GM23338 (cell line): ENCODE data around the gene LONRF2. TPM values are rescaled to one million over a fixed set of nuclear protein-coding genes. Genes with fewer than 3 reads are reported as not detected.

ENCODE experiments used
- ATAC-seq: fragments of 200-7000 bp; cut with Tn5 transposase; 3 replicates; pipeline ENCODE4 v1.9.1; 2020
- DNase-seq: peaks from one replicate; pipeline ENCODE4 v3.0.0-alpha.2; 2015; ENCODE audit warnings: low spot score
- H2AFZ ChIP-seq: fragments of 200-600 bp; sonication (generic); 2 replicates; pipeline ENCODE4 v1.8.0; 2016; ENCODE audit warnings: antibody characterized with exemption, mild to moderate bottlenecking, moderate library complexity
- H3F3A ChIP-seq: fragments of 200-600 bp; sonication (generic); replicated peaks from 2 replicates; pipeline ENCODE4 v1.8.0; 2017; ENCODE audit warnings: antibody characterized with exemption, mixed run types, low read depth
- H3K27ac ChIP-seq: fragments of 200-600 bp; sonication (generic); 2 replicates; pipeline ENCODE4 v1.6.1; 2016; ENCODE audit warnings: low read depth
- H3K27me3 ChIP-seq: fragments of 200-600 bp; sonication (generic); 2 replicates; pipeline ENCODE4 v1.8.0; 2016; ENCODE audit warnings: mild to moderate bottlenecking, mixed run types, moderate library complexity; ENCODE audit not compliant: insufficient read depth
- H3K36me3 ChIP-seq: fragments of 200-600 bp; sonication (generic); 2 replicates; pipeline ENCODE4 v1.8.0; 2016; ENCODE audit warnings: mild to moderate bottlenecking; ENCODE audit not compliant: insufficient read depth
- H3K4me1 ChIP-seq: fragments of 200-600 bp; sonication (generic); 2 replicates; pipeline ENCODE4 v1.8.0; 2016; ENCODE audit warnings: mild to moderate bottlenecking, moderate library complexity; ENCODE audit not compliant: insufficient read depth
- H3K4me2 ChIP-seq: fragments of 200-600 bp; sonication (generic); 2 replicates; pipeline ENCODE4 v1.7.1; 2017; ENCODE audit warnings: mixed run types
- H3K4me3 ChIP-seq: fragments of 200-600 bp; sonication (generic); 2 replicates; pipeline ENCODE4 v1.6.1; 2016; ENCODE audit warnings: mixed run types
- H3K79me2 ChIP-seq: fragments of 200-600 bp; sonication (generic); replicated peaks from 2 replicates; pipeline ENCODE4 v1.8.0; 2017; ENCODE audit warnings: mild to moderate bottlenecking; ENCODE audit not compliant: insufficient read depth
- H3K9me2 ChIP-seq: fragments of 200-600 bp; sonication (generic); 2 replicates; pipeline ENCODE4 v1.8.0; 2017; ENCODE audit not compliant: insufficient read depth
- H4K20me1 ChIP-seq: fragments of 200-600 bp; sonication (generic); replicated peaks from 2 replicates; pipeline ENCODE4 v1.8.0; 2017; ENCODE audit warnings: mild to moderate bottlenecking; ENCODE audit not compliant: insufficient read depth
- H3K27ac Mint-ChIP-seq: 2 replicates; pipeline ENCODE4 v1.8.0; 2020; ENCODE audit warnings: inconsistent platforms, mild to moderate bottlenecking, moderate library complexity, mixed read lengths
- H3K27me3 Mint-ChIP-seq: 3 replicates; pipeline ENCODE4 v1.8.0; 2022; ENCODE audit warnings: low read depth, mild to moderate bottlenecking, moderate library complexity, mixed read lengths, inconsistent platforms; ENCODE audit not compliant: insufficient read depth, poor library complexity
- H3K36me3 Mint-ChIP-seq: 3 replicates; pipeline ENCODE4 v1.8.0; 2021; ENCODE audit warnings: low read depth, mild to moderate bottlenecking, inconsistent platforms, moderate library complexity, mixed read lengths
- H3K4me1 Mint-ChIP-seq: 3 replicates; pipeline ENCODE4 v1.8.0; 2020; ENCODE audit warnings: mild to moderate bottlenecking, inconsistent platforms, mixed read lengths
- H3K4me3 Mint-ChIP-seq: 3 replicates; pipeline ENCODE4 v1.8.0; 2021; ENCODE audit warnings: moderate library complexity, mild to moderate bottlenecking, inconsistent platforms, mixed read lengths
- H3K9me3 Mint-ChIP-seq: 3 replicates; pipeline ENCODE4 v1.8.0; 2020; ENCODE audit warnings: moderate library complexity, mild to moderate bottlenecking, inconsistent platforms, mixed read lengths
- CREB1 ChIP-seq: fragments of 250-450 bp; sonication (Bioruptor Pico); IDR thresholded peaks from 2 replicates; pipeline ENCODE4 v1.5.0; 2020; ENCODE audit warnings: low read depth, mild to moderate bottlenecking, moderate library complexity
- EZH2 ChIP-seq: fragments of 200-600 bp; sonication (generic); IDR thresholded peaks from one replicate; pipeline ENCODE4 v1.8.0; 2017; ENCODE audit warnings: antibody characterized with exemption, mild to moderate bottlenecking, low read depth; ENCODE audit not compliant: unreplicated experiment
- JUNB ChIP-seq: IDR thresholded peaks from one replicate; pipeline ENCODE4 v1.6.1; 2016; ENCODE audit warnings: antibody characterized with exemption; ENCODE audit not compliant: unreplicated experiment
- NANOG ChIP-seq: IDR thresholded peaks from 2 replicates; pipeline ENCODE4 v1.6.1; 2016; ENCODE audit warnings: antibody characterized with exemption, borderline replicate concordance
- POLR2AphosphoS5 ChIP-seq: IDR thresholded peaks from 2 replicates; pipeline ENCODE4 v1.6.1; 2016; ENCODE audit warnings: antibody characterized with exemption, low read depth
- STAT1 ChIP-seq: IDR thresholded peaks from one replicate; pipeline ENCODE4 v1.6.1; 2016; ENCODE audit warnings: antibody characterized with exemption; ENCODE audit not compliant: unreplicated experiment
- ZNF114 ChIP-seq: fragments of 250-450 bp; sonication (Bioruptor Pico); IDR thresholded peaks from 2 replicates; pipeline ENCODE4 v1.5.0; 2020; ENCODE audit warnings: mild to moderate bottlenecking, moderate library complexity
- ZNF331 ChIP-seq: fragments of 250-450 bp; sonication (Bioruptor Pico); IDR thresholded peaks from 2 replicates; pipeline ENCODE4 v1.5.0; 2020; ENCODE audit warnings: low read depth, mild to moderate bottlenecking, moderate library complexity
- polyA plus RNA-seq: library from polyadenylated mRNA; unstranded; fragments of >200 nt; fragmentation: Nextera tagmentation; extraction: Ambion mirVana; gene quantifications from 2 replicates; pipeline ENCODE4 v1.2.1, GENCODE V29; 2016
- total RNA-seq: library from RNA; depleted of rRNA; stranded (reverse); fragments of >200 nt; shearing (Covaris generic); gene quantifications from 2 replicates; pipeline ENCODE4 v1.2.3, GENCODE V29; 2014
- TF ChIP-seq, protein P1 (sequence below): IDR thresholded peaks from 2 replicates; pipeline ENCODE4 v1.6.1; 2016; ENCODE audit warnings: antibody characterized with exemption
- TF ChIP-seq, protein P2 (sequence below), 2 experiments: fragments of 200-600 bp in 1 of 2; sonication (generic) in 1 of 2; conservative IDR thresholded peaks; 2 replicates each; pipeline versions ENCODE4 v1.5.1 to v1.6.1; 2016 to 2017; ENCODE audit warnings: antibody characterized with exemption in 2 of 2, low read depth in 2 of 2, mild to moderate bottlenecking in 2 of 2, moderate library complexity in 1 of 2
- TF ChIP-seq, protein P3 (sequence below): IDR thresholded peaks from one replicate; pipeline ENCODE4 v1.6.1; 2018; ENCODE audit warnings: antibody characterized with exemption; ENCODE audit not compliant: unreplicated experiment
- TF ChIP-seq, protein P4 (sequence below): fragments of 250-450 bp; sonication (Bioruptor Pico); IDR thresholded peaks from 2 replicates; pipeline ENCODE4 v1.5.0; 2020; ENCODE audit warnings: mild to moderate bottlenecking, moderate library complexity

Gene LONRF2
- total and polyA plus RNA-seq, 2 experiments from 2014 or later: 0.05 to 0.24 TPM

DNA sequence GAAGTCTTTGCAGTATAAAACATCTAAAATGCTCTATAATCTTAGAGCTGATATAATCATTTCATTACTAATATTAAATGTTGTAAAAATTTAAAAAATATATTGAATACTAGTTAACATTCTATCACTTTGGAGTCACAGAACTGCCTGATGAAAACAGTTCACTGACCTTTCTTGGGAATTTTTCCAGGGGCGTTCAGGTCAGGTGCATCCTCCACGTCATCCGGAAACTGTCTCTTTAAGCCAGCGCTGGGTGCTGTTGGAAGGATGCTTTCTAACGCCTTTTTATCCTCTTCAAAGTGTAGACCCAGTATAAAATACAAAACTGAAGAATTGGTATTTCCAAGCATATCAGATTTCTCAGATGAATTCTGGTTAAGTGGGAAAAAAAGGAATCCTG lies 22.8 kb downstream of the LONRF2 start:
- Mint-ChIP-seq H3K9me3 (peaks cover 9% of the 10 kb centered on the region; the same call in 2 of the 3 replicates), H3K36me3 (peaks cover 5% of the 10 kb centered on the region; the same call in 1 of the 3 replicates), H3K27me3 (peaks cover 1% of the 10 kb centered on the region), H3K27ac (no peak overlapping the region), H3K4me1 (no peaks in the 10 kb centered on the region; the same call in 2 of the 3 replicates), H3K4me3 (no peak overlapping the region)
- ATAC-seq: no peak
- H3F3A ChIP-seq: no peaks in the 10 kb centered on the region
- TF ChIP-seq CREB1 (CRISPR knock-in tag) (no peak), NANOG (no peak), STAT1 (no peak), ZNF114 (CRISPR knock-in tag) (no peak), JUNB (no peak), POLR2AphosphoS5 (no peak), EZH2 (no peak), ZNF331 (CRISPR knock-in tag) (no peak)
- TF ChIP-seq, protein P1, sequence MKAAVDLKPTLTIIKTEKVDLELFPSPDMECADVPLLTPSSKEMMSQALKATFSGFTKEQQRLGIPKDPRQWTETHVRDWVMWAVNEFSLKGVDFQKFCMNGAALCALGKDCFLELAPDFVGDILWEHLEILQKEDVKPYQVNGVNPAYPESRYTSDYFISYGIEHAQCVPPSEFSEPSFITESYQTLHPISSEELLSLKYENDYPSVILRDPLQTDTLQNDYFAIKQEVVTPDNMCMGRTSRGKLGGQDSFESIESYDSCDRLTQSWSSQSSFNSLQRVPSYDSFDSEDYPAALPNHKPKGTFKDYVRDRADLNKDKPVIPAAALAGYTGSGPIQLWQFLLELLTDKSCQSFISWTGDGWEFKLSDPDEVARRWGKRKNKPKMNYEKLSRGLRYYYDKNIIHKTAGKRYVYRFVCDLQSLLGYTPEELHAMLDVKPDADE: no peak
- TF ChIP-seq, protein P2, sequence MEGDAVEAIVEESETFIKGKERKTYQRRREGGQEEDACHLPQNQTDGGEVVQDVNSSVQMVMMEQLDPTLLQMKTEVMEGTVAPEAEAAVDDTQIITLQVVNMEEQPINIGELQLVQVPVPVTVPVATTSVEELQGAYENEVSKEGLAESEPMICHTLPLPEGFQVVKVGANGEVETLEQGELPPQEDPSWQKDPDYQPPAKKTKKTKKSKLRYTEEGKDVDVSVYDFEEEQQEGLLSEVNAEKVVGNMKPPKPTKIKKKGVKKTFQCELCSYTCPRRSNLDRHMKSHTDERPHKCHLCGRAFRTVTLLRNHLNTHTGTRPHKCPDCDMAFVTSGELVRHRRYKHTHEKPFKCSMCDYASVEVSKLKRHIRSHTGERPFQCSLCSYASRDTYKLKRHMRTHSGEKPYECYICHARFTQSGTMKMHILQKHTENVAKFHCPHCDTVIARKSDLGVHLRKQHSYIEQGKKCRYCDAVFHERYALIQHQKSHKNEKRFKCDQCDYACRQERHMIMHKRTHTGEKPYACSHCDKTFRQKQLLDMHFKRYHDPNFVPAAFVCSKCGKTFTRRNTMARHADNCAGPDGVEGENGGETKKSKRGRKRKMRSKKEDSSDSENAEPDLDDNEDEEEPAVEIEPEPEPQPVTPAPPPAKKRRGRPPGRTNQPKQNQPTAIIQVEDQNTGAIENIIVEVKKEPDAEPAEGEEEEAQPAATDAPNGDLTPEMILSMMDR (conservative IDR thresholded peaks at IDR 0.05; ENCODE audit: low read depth in 2 of 2): no peak
- TF ChIP-seq, protein P3, sequence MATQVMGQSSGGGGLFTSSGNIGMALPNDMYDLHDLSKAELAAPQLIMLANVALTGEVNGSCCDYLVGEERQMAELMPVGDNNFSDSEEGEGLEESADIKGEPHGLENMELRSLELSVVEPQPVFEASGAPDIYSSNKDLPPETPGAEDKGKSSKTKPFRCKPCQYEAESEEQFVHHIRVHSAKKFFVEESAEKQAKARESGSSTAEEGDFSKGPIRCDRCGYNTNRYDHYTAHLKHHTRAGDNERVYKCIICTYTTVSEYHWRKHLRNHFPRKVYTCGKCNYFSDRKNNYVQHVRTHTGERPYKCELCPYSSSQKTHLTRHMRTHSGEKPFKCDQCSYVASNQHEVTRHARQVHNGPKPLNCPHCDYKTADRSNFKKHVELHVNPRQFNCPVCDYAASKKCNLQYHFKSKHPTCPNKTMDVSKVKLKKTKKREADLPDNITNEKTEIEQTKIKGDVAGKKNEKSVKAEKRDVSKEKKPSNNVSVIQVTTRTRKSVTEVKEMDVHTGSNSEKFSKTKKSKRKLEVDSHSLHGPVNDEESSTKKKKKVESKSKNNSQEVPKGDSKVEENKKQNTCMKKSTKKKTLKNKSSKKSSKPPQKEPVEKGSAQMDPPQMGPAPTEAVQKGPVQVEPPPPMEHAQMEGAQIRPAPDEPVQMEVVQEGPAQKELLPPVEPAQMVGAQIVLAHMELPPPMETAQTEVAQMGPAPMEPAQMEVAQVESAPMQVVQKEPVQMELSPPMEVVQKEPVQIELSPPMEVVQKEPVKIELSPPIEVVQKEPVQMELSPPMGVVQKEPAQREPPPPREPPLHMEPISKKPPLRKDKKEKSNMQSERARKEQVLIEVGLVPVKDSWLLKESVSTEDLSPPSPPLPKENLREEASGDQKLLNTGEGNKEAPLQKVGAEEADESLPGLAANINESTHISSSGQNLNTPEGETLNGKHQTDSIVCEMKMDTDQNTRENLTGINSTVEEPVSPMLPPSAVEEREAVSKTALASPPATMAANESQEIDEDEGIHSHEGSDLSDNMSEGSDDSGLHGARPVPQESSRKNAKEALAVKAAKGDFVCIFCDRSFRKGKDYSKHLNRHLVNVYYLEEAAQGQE: no peak
- TF ChIP-seq, protein P4, sequence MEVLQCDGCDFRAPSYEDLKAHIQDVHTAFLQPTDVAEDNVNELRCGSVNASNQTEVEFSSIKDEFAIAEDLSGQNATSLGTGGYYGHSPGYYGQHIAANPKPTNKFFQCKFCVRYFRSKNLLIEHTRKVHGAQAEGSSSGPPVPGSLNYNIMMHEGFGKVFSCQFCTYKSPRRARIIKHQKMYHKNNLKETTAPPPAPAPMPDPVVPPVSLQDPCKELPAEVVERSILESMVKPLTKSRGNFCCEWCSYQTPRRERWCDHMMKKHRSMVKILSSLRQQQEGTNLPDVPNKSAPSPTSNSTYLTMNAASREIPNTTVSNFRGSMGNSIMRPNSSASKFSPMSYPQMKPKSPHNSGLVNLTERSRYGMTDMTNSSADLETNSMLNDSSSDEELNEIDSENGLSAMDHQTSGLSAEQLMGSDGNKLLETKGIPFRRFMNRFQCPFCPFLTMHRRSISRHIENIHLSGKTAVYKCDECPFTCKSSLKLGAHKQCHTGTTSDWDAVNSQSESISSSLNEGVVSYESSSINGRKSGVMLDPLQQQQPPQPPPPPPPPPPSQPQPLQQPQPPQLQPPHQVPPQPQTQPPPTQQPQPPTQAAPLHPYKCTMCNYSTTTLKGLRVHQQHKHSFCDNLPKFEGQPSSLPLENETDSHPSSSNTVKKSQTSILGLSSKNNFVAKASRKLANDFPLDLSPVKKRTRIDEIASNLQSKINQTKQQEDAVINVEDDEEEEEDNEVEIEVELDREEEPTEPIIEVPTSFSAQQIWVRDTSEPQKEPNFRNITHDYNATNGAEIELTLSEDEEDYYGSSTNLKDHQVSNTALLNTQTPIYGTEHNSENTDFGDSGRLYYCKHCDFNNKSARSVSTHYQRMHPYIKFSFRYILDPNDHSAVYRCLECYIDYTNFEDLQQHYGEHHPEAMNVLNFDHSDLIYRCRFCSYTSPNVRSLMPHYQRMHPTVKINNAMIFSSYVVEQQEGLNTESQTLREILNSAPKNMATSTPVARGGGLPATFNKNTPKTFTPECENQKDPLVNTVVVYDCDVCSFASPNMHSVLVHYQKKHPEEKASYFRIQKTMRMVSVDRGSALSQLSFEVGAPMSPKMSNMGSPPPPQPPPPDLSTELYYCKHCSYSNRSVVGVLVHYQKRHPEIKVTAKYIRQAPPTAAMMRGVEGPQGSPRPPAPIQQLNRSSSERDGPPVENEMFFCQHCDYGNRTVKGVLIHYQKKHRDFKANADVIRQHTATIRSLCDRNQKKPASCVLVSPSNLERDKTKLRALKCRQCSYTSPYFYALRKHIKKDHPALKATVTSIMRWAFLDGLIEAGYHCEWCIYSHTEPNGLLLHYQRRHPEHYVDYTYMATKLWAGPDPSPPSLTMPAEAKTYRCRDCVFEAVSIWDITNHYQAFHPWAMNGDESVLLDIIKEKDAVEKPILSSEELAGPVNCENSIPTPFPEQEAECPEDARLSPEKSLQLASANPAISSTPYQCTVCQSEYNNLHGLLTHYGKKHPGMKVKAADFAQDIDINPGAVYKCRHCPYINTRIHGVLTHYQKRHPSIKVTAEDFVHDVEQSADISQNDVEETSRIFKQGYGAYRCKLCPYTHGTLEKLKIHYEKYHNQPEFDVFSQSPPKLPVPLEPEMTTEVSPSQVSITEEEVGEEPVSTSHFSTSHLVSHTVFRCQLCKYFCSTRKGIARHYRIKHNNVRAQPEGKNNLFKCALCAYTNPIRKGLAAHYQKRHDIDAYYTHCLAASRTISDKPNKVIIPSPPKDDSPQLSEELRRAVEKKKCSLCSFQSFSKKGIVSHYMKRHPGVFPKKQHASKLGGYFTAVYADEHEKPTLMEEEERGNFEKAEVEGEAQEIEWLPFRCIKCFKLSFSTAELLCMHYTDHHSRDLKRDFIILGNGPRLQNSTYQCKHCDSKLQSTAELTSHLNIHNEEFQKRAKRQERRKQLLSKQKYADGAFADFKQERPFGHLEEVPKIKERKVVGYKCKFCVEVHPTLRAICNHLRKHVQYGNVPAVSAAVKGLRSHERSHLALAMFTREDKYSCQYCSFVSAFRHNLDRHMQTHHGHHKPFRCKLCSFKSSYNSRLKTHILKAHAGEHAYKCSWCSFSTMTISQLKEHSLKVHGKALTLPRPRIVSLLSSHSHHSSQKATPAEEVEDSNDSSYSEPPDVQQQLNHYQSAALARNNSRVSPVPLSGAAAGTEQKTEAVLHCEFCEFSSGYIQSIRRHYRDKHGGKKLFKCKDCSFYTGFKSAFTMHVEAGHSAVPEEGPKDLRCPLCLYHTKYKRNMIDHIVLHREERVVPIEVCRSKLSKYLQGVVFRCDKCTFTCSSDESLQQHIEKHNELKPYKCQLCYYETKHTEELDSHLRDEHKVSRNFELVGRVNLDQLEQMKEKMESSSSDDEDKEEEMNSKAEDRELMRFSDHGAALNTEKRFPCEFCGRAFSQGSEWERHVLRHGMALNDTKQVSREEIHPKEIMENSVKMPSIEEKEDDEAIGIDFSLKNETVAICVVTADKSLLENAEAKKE (CRISPR knock-in tag): no peak
- no peaks in the 10 kb centered on the region for H4K20me1 ChIP-seq
- H3K4me2 ChIP-seq: no peak overlapping the region
- no peak overlapping the region for H2AFZ ChIP-seq
- H3K36me3 ChIP-seq: 0 out of 2 replicates have a peak, but pooled peaks cover 4% of the 10 kb centered on the region
- no peaks in the 10 kb centered on the region for H3K27me3 ChIP-seq
- H3K9me2 ChIP-seq: no peaks in the 10 kb centered on the region
- no peak overlapping the region for H3K4me3 ChIP-seq
- no peak overlapping the region for H3K27ac ChIP-seq
- no peaks in the 10 kb centered on the region for H3K4me1 ChIP-seq
- no peak for DNase-seq
- no peaks in the 10 kb centered on the region for H3K79me2 ChIP-seq
